B cell (primary cell): Measurements from ENCODE around the gene ECI1. TPM values are rescaled to one million over a fixed set of nuclear protein-coding genes. Genes with fewer than 3 reads are reported as not detected.

Experiments
- ATAC-seq: fragments of 200-7000 bp; cut with Tn5 transposase; one replicate; pipeline ENCODE4 v1.10.0; 2021; ENCODE audit warnings: low read depth, mild to moderate bottlenecking, moderate number of reproducible peaks, moderate library complexity
- CTCF ChIA-PET: fragments of 350-600 bp; sonication (Branson Sonifier 250); formaldehyde crosslinking; loops from one replicate; lab custom pipeline; 2021; ENCODE audit warnings: antibody characterized with exemption, inconsistent platforms; lab: Charles Lee
- POLR2A ChIA-PET: fragments of 350-600 bp; sonication (Branson Sonifier 250); formaldehyde crosslinking; loops from one replicate; lab custom pipeline; 2021; ENCODE audit warnings: antibody characterized with exemption; lab: Charles Lee
- DNase-seq: peaks from one replicate; pipeline ENCODE4 v3.0.0; 2013
- H2AFZ ChIP-seq: 2 replicates; pipeline ENCODE4 v1.6.1; 2012; ENCODE audit warnings: mild to moderate bottlenecking, low read depth, low read length; ENCODE audit not compliant: insufficient read depth, poor library complexity, severe bottlenecking
- H3K27ac ChIP-seq, 2 donors: 1 replicate in 1 of 2; 2 replicates in 1 of 2; pipeline ENCODE4 v1.5.1; 2012 to 2013; ENCODE audit warnings: low read length in 2 of 2, mild to moderate bottlenecking in 2 of 2, moderate library complexity in 1 of 2
- H3K27me3 ChIP-seq, 4 experiments: fragments of 200-600 bp in 1 of 4; sonication (generic) in 1 of 4; replicated peaks in 1 of 4; 1 replicate in 2 of 4; 2 replicates in 2 of 4; pipeline versions ENCODE4 v1.6.1 to v1.7.0; 2013 to 2016; ENCODE audit warnings: low read length in 3 of 4, mild to moderate bottlenecking in 2 of 4, mixed read lengths in 1 of 4, moderate library complexity in 1 of 4; ENCODE audit not compliant: insufficient read depth in 4 of 4, control insufficient read depth in 3 of 4; ENCODE audit errors: control extremely low read depth in 1 of 4
- H3K36me3 ChIP-seq, 2 experiments: replicated peaks in 1 of 2; 1 replicate in 1 of 2; 2 replicates in 1 of 2; pipeline versions ENCODE4 v1.6.1 to v1.7.1; 2013; ENCODE audit warnings: low read length in 1 of 2; ENCODE audit not compliant: insufficient read depth in 2 of 2, control insufficient read depth in 1 of 2; ENCODE audit errors: control extremely low read depth in 1 of 2, extremely low read depth in 1 of 2
- H3K4me1 ChIP-seq, 2 donors: fragments of 200-600 bp in 1 of 2; sonication (generic) in 1 of 2; 1 replicate in 1 of 2; 2 replicates in 1 of 2; pipeline versions ENCODE4 v1.5.1 to v1.6.1; 2013 to 2017; ENCODE audit warnings: low read length in 2 of 2; ENCODE audit not compliant: control insufficient read depth in 2 of 2, insufficient read depth in 2 of 2
- H3K4me2 ChIP-seq: replicated peaks from 2 replicates; pipeline ENCODE3; 2012; ENCODE audit warnings: mild to moderate bottlenecking, low read depth, low read length; ENCODE audit not compliant: poor library complexity, severe bottlenecking
- H3K4me3 ChIP-seq, 5 experiments: fragments of 200-600 bp in 1 of 5; sonication (generic) in 1 of 5; 1 replicate in 3 of 5; 2 replicates in 2 of 5; pipeline versions ENCODE4 v1.5.1 to v1.7.0; 2011 to 2016; ENCODE audit warnings: low read length in 4 of 5, mild to moderate bottlenecking in 4 of 5, low read depth in 2 of 5, control low read depth in 1 of 5, moderate library complexity in 1 of 5; ENCODE audit not compliant: insufficient read depth in 1 of 5; ENCODE audit errors: control extremely low read depth in 1 of 5, extremely low read depth in 1 of 5
- H3K79me2 ChIP-seq: fragments of 200-600 bp; sonication (generic); one replicate; pipeline ENCODE4 v1.6.0; 2016; ENCODE audit warnings: low read length; ENCODE audit not compliant: control insufficient read depth, insufficient read depth
- H3K9ac ChIP-seq: fragments of 200-600 bp; sonication (generic); 2 replicates; pipeline ENCODE4 v1.6.1; 2017; ENCODE audit warnings: mild to moderate bottlenecking, low read length, moderate library complexity
- H3K9me3 ChIP-seq, 3 donors: one replicate each; pipeline versions ENCODE4 v1.6.1 to v1.7.1; 2013; ENCODE audit warnings: low read length in 2 of 3; ENCODE audit not compliant: control insufficient read depth in 2 of 3, insufficient read depth in 1 of 3; ENCODE audit errors: control extremely low read depth in 1 of 3
- H4K20me1 ChIP-seq: 2 replicates; pipeline ENCODE4 v1.6.0; 2012; ENCODE audit warnings: mild to moderate bottlenecking, low read length; ENCODE audit not compliant: insufficient read depth, control insufficient read depth, poor library complexity, severe bottlenecking
- H3K27ac Mint-ChIP-seq: one replicate; pipeline ENCODE4 v1.8.0; 2021; ENCODE audit warnings: mixed read lengths
- H3K27me3 Mint-ChIP-seq: one replicate; pipeline ENCODE4 v1.8.0; 2021; ENCODE audit warnings: mixed read lengths
- H3K4me1 Mint-ChIP-seq: one replicate; pipeline ENCODE4 v1.8.0; 2021; ENCODE audit warnings: mixed read lengths
- H3K4me3 Mint-ChIP-seq: one replicate; pipeline ENCODE4 v1.8.0; 2021; ENCODE audit warnings: mixed read lengths
- H3K9me3 Mint-ChIP-seq: one replicate; pipeline ENCODE4 v1.8.0; 2022; ENCODE audit warnings: mixed read lengths; ENCODE audit not compliant: insufficient read depth
- EZH2 ChIP-seq: IDR thresholded peaks from 2 replicates; pipeline ENCODE4 v1.6.1; 2012; ENCODE audit warnings: borderline replicate concordance, low read depth, mild to moderate bottlenecking, moderate library complexity, low read length; ENCODE audit not compliant: insufficient read depth, poor library complexity, severe bottlenecking
- WGBS: methylation state at CpG from one replicate; pipeline ENCODE4 v1.1.5; 2013; ENCODE audit warnings: missing lambda C conversion rate; ENCODE audit not compliant: insufficient coverage; 5-methylcytosine and 5-hydroxymethylcytosine counted together
- intact Hi-C: fragments of 100-400 bp; cut with micrococcal nuclease; formaldehyde crosslinking; loops from one replicate; pipeline ENCODE4 v1.10.0; 2022
- polyA plus RNA-seq: library from polyadenylated mRNA; depleted of rRNA; stranded (reverse); fragments of >200 nt; gene quantifications from 2 replicates; pipeline ENCODE4 v1.2.3, GENCODE V29; 2012
- small RNA-seq: library from RNA; depleted of rRNA; stranded (forward); fragments of <200 nt; gene quantifications from one replicate; pipeline ENCODE3, GENCODE V24; 2012; ENCODE audit warnings: low replicate concordance, low read depth; ENCODE audit not compliant: insufficient read length
- total RNA-seq, 2 donors: library from RNA; stranded (reverse); fragments of 120-200 nt in 1 of 2; gene quantifications; 1 replicate in 1 of 2; 2 replicates in 1 of 2; pipeline versions ENCODE4 v1.2.3 to v1.2.4, GENCODE V29; 2013 to 2022
- TF ChIP-seq, protein P1 (sequence below): fragments of 200-600 bp; IDR thresholded peaks from one replicate; pipeline ENCODE4 v1.8.0; 2022; ENCODE audit warnings: antibody characterized with exemption, mild to moderate bottlenecking

The ECI1 gene
- total and polyA plus RNA-seq, 2 donors (not counting 1 experiment from before 2014, with no cell fraction given): 34.3 to 38.4 TPM

- ATAC-seq: no peak
- H3K9ac ChIP-seq: no peak overlapping the region
Observed at GRCh38 chr16:2190002-2190658, 61.3 kb downstream of the ECI1 start.

More at GRCh38 chr16:2190002-2190658, 61.3 kb downstream of the ECI1 start:
- no peaks in the 10 kb centered on the region for H3K36me3 ChIP-seq
- H3K27ac ChIP-seq: no peak overlapping the region
- Mint-ChIP-seq H3K9me3 (no peaks in the 10 kb centered on the region), H3K27ac (no peak overlapping the region), H3K4me1 (peaks cover 5% of the 10 kb centered on the region), H3K27me3 (peaks cover 11% of the 10 kb centered on the region), H3K4me3 (no peak overlapping the region)
- TF ChIP-seq EZH2: no peak
- TF ChIP-seq, protein P1, sequence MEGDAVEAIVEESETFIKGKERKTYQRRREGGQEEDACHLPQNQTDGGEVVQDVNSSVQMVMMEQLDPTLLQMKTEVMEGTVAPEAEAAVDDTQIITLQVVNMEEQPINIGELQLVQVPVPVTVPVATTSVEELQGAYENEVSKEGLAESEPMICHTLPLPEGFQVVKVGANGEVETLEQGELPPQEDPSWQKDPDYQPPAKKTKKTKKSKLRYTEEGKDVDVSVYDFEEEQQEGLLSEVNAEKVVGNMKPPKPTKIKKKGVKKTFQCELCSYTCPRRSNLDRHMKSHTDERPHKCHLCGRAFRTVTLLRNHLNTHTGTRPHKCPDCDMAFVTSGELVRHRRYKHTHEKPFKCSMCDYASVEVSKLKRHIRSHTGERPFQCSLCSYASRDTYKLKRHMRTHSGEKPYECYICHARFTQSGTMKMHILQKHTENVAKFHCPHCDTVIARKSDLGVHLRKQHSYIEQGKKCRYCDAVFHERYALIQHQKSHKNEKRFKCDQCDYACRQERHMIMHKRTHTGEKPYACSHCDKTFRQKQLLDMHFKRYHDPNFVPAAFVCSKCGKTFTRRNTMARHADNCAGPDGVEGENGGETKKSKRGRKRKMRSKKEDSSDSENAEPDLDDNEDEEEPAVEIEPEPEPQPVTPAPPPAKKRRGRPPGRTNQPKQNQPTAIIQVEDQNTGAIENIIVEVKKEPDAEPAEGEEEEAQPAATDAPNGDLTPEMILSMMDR: no peak
- H3K9me3 ChIP-seq: peaks cover 0 to under 1% (median 0%) of the 10 kb centered on the region in 3 donors
- DNase-seq: no peak
- intact Hi-C loops: loop anchor here (10.0 kb wide), 2 partner anchors 155 to 415 kb away; partner anchors contain the start of gene ABCA3
- no peak overlapping the region for H3K4me3 ChIP-seq
- no peaks in the 10 kb centered on the region for H3K79me2 ChIP-seq
- peaks cover 4 to 6% of the 10 kb centered on the region in 2 donors for H3K4me1 ChIP-seq
- POLR2A ChIA-PET: no interaction called here
- no peak overlapping the region for H2AFZ ChIP-seq
- peaks cover 0 to 18% (median 6%) of the 10 kb centered on the region in 4 experiments for H3K27me3 ChIP-seq
- no peak overlapping the region for H3K4me2 ChIP-seq
- whole genome bisulfite sequencing: 85% methylated on average over 22 of the region's 24 CpGs
- CTCF ChIA-PET: interaction anchor here (0.6 to 0.7 kb wide), 2 partner anchors 71 to 312 kb away, joined by 3 read pairs; no protein-coding TSS in a partner anchor
- H4K20me1 ChIP-seq: no peaks in the 10 kb centered on the region

Small RNA genes within 50 kb of the gene (small RNA-seq; reads per million reads assigned to genes)
- gene MIR3677 (not detected), gene MIR4717 (not detected)

Other genes starting within 250 kb of the ECI1 start
- 49.5 and 50.3 TPM in 2 replicates for gene ZNF598, start 241.8 kb downstream of the ECI1 start, total RNA-seq
- gene ZNF598, start 241.8 kb downstream of the ECI1 start, polyA plus RNA-seq: 61.1 and 61.5 TPM in 2 replicates
- 0.70 and 1.7 TPM in 2 replicates for gene NPW, start 231.8 kb downstream of the ECI1 start, total RNA-seq
- 0.13 and 0.36 TPM in 2 replicates for gene NPW, start 231.8 kb downstream of the ECI1 start, polyA plus RNA-seq
- gene NHERF2, start 224.7 kb downstream of the ECI1 start, total RNA-seq: 1.9 and 2.2 TPM in 2 replicates
- 1.5 and 1.8 TPM in 2 replicates for gene NHERF2, start 224.7 kb downstream of the ECI1 start, polyA plus RNA-seq
- gene NTHL1, start 203.8 kb downstream of the ECI1 start, total RNA-seq: 14.1 and 17.5 TPM in 2 replicates
- gene NTHL1, start 203.8 kb downstream of the ECI1 start, polyA plus RNA-seq: 20.1 and 27.6 TPM in 2 replicates
- gene TSC2, start 203.6 kb downstream of the ECI1 start, total RNA-seq: 188 and 194 TPM in 2 replicates
- gene TSC2, start 203.6 kb downstream of the ECI1 start, polyA plus RNA-seq: 128 and 134 TPM in 2 replicates
- gene PKD1, start 115.7 kb downstream of the ECI1 start, total RNA-seq: 103 and 116 TPM in 2 replicates
- 97.6 and 100 TPM in 2 replicates for gene PKD1, start 115.7 kb downstream of the ECI1 start, polyA plus RNA-seq
- 0.58 and 0.62 TPM in 2 replicates for gene RAB26, start 103.0 kb downstream of the ECI1 start, total RNA-seq
- 0.95 and 1.2 TPM in 2 replicates for gene RAB26, start 103.0 kb downstream of the ECI1 start, polyA plus RNA-seq
- gene TRAF7, start 95.8 kb downstream of the ECI1 start, total RNA-seq: 42.3 and 50.9 TPM in 2 replicates
- 30.4 and 46.1 TPM in 2 replicates for gene TRAF7, start 95.8 kb downstream of the ECI1 start, polyA plus RNA-seq
- 0.05 TPM in 1 of 2 replicates, not detected in the other for gene CASKIN1, start 55.0 kb downstream of the ECI1 start, total RNA-seq
- 0.01 TPM in 1 of 2 replicates, not detected in the other for gene CASKIN1, start 55.0 kb downstream of the ECI1 start, polyA plus RNA-seq
- 36.1 and 39.0 TPM in 2 replicates for gene MLST8, start 46.1 kb downstream of the ECI1 start, total RNA-seq
- gene MLST8, start 46.1 kb downstream of the ECI1 start, polyA plus RNA-seq: 107 and 112 TPM in 2 replicates
- 13.1 and 18.3 TPM in 2 replicates for gene BRICD5, start 40.7 kb downstream of the ECI1 start, total RNA-seq
- gene BRICD5, start 40.7 kb downstream of the ECI1 start, polyA plus RNA-seq: 11.9 and 16.8 TPM in 2 replicates
- 15.1 and 16.5 TPM in 2 replicates for gene PGP, start 36.7 kb downstream of the ECI1 start, total RNA-seq
- gene PGP, start 36.7 kb downstream of the ECI1 start, polyA plus RNA-seq: 13.4 and 15.4 TPM in 2 replicates
- gene E4F1, start 28.0 kb downstream of the ECI1 start, total RNA-seq: 41.8 and 43.0 TPM in 2 replicates
- gene E4F1, start 28.0 kb downstream of the ECI1 start, polyA plus RNA-seq: 70.9 and 76.2 TPM in 2 replicates
- 1.1 and 1.6 TPM in 2 replicates for gene DNASE1L2, start 15.1 kb downstream of the ECI1 start, total RNA-seq
- gene DNASE1L2, start 15.1 kb downstream of the ECI1 start, polyA plus RNA-seq: 1.6 TPM in 2 replicates
- gene RNPS1, start 16.5 kb upstream of the ECI1 start, total RNA-seq: 209 and 210 TPM in 2 replicates
- 230 and 265 TPM in 2 replicates for gene RNPS1, start 16.5 kb upstream of the ECI1 start, polyA plus RNA-seq
- 5.1 and 5.4 TPM in 2 replicates for gene ABCA3, start 89.1 kb upstream of the ECI1 start, total RNA-seq
- gene ABCA3, start 89.1 kb upstream of the ECI1 start, polyA plus RNA-seq: 2.4 and 3.1 TPM in 2 replicates
- 4.1 and 5.3 TPM in 2 replicates for gene CCNF, start 177.9 kb upstream of the ECI1 start, total RNA-seq
- 3.2 and 4.7 TPM in 2 replicates for gene CCNF, start 177.9 kb upstream of the ECI1 start, polyA plus RNA-seq
- 1.5 and 2.9 TPM in 2 replicates for gene TEDC2, start 208.5 kb upstream of the ECI1 start, total RNA-seq
- gene TEDC2, start 208.5 kb upstream of the ECI1 start, polyA plus RNA-seq: 1.1 and 1.2 TPM in 2 replicates
- gene NTN3, start 219.7 kb upstream of the ECI1 start, total RNA-seq: not detected in 2 replicates
- not detected in 2 replicates for gene NTN3, start 219.7 kb upstream of the ECI1 start, polyA plus RNA-seq
- 8.7 and 9.4 TPM in 2 replicates for gene TBC1D24, start 223.5 kb upstream of the ECI1 start, total RNA-seq
- gene TBC1D24, start 223.5 kb upstream of the ECI1 start, polyA plus RNA-seq: 6.9 and 7.1 TPM in 2 replicates